ENCODE measurements around the gene KAZN. TPM values are rescaled to one million over a fixed set of nuclear protein-coding genes. Genes with fewer than 3 reads are reported as not detected.

Gene KAZN
- total and polyA plus RNA-seq, 2 of the 8 experiments (the other 6 are each of a cell fraction or from before 2014, with no cell fraction given): 3.7 to 11.8 TPM

GRCh38 chr1:15146142-15146680 is 547.7 kb downstream of the KAZN start (continued):
- no peak for TF ChIP-seq CBX8 (IDR thresholded peaks at IDR 0.05; ENCODE audit: borderline replicate concordance, low read depth, low read length)
- TF ChIP-seq SP1 (IDR thresholded peaks at IDR 0.05; ENCODE audit: low read depth, low read length): no peak
- TF ChIP-seq TBP (IDR thresholded peaks at IDR 0.05; ENCODE audit: low read depth, low read length): no peak
- TF ChIP-seq BCL11A (IDR thresholded peaks at IDR 0.05; ENCODE audit: low read depth in 2 of 2, low read length in 2 of 2): no peak
